Activated CD4-positive, alpha-beta T cell treated with anti-CD3 and anti-CD28 coated beads, Interleukin-2, amount 50 U/mL, for 4 hours (primary cell): Measurements from ENCODE around the gene MARCKSL1.
"Not testable (repeated sequence)": the region's sequence is repeated elsewhere in the genome, so short reads cannot be mapped to it uniquely, and the experiment has no call there.

ENCODE experiments used
- DNase-seq, 2 experiments: peaks; one replicate each; pipeline ENCODE4 v3.0.0-alpha.2; 2020

Gene MARCKSL1

DNA sequence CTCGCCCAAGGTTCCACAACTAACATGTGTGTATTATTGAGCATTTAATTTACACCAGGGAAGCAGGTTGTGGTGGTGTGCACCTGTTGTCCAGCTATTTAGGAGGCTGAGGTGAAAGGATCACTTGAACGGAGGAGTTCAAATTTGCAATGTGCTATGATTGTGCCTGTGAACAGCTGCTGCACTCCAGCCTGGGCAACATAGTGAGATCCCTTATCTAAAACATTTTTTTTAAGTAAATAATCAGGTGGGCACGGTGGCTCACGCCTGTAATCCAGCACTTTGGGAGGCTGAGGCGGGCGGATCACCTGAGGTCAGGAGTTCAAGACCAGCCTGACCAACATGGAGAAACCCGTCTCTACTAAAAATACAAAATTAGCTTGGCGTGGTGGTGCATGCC is 51.3 kb downstream of the MARCKSL1 start:
- DNase-seq: not testable (repeated sequence)
